Loucy (cell line): ENCODE measurements around the gene RAB32.

Source experiments
- CTCF ChIP-seq: fragments of 200-600 bp; sonication (generic); conservative IDR thresholded peaks from 2 replicates; pipeline ENCODE4 v1.5.1; 2014; ENCODE audit warnings: mild to moderate bottlenecking, antibody characterized with exemption, low read length
- EZH2phosphoT487 ChIP-seq: fragments of 200-600 bp; IDR thresholded peaks from 2 replicates; pipeline ENCODE4 v1.6.1; 2018; ENCODE audit warnings: antibody characterized with exemption, mild to moderate bottlenecking, moderate library complexity, borderline replicate concordance

GRCh38 chr6:146583966-146584365, 40.3 kb downstream of the RAB32 start:
- TF ChIP-seq CTCF: no peak
- TF ChIP-seq EZH2phosphoT487: no peak
